B cell (primary cell): ENCODE results near the gene XRCC4. TPM values are rescaled to one million over a fixed set of nuclear protein-coding genes. Genes with fewer than 3 reads are reported as not detected.

Experiments used
- ATAC-seq: fragments of 200-7000 bp; cut with Tn5 transposase; one replicate; pipeline ENCODE4 v1.10.0; 2021; ENCODE audit warnings: low read depth, mild to moderate bottlenecking, moderate number of reproducible peaks, moderate library complexity
- CTCF ChIA-PET: fragments of 350-600 bp; sonication (Branson Sonifier 250); formaldehyde crosslinking; loops from one replicate; lab custom pipeline; 2021; ENCODE audit warnings: antibody characterized with exemption, inconsistent platforms; lab: Charles Lee
- POLR2A ChIA-PET: fragments of 350-600 bp; sonication (Branson Sonifier 250); formaldehyde crosslinking; loops from one replicate; lab custom pipeline; 2021; ENCODE audit warnings: antibody characterized with exemption; lab: Charles Lee
- DNase-seq: peaks from one replicate; pipeline ENCODE4 v3.0.0; 2013
- H2AFZ ChIP-seq: 2 replicates; pipeline ENCODE4 v1.6.1; 2012; ENCODE audit warnings: mild to moderate bottlenecking, low read depth, low read length; ENCODE audit not compliant: insufficient read depth, poor library complexity, severe bottlenecking
- H3K27ac ChIP-seq, 2 donors: 1 replicate in 1 of 2; 2 replicates in 1 of 2; pipeline ENCODE4 v1.5.1; 2012 to 2013; ENCODE audit warnings: low read length in 2 of 2, mild to moderate bottlenecking in 2 of 2, moderate library complexity in 1 of 2
- H3K27me3 ChIP-seq, 4 experiments: fragments of 200-600 bp in 1 of 4; sonication (generic) in 1 of 4; replicated peaks in 1 of 4; 1 replicate in 2 of 4; 2 replicates in 2 of 4; pipeline versions ENCODE4 v1.6.1 to v1.7.0; 2013 to 2016; ENCODE audit warnings: low read length in 3 of 4, mild to moderate bottlenecking in 2 of 4, mixed read lengths in 1 of 4, moderate library complexity in 1 of 4; ENCODE audit not compliant: insufficient read depth in 4 of 4, control insufficient read depth in 3 of 4; ENCODE audit errors: control extremely low read depth in 1 of 4
- H3K36me3 ChIP-seq, 2 experiments: replicated peaks in 1 of 2; 1 replicate in 1 of 2; 2 replicates in 1 of 2; pipeline versions ENCODE4 v1.6.1 to v1.7.1; 2013; ENCODE audit warnings: low read length in 1 of 2; ENCODE audit not compliant: insufficient read depth in 2 of 2, control insufficient read depth in 1 of 2; ENCODE audit errors: control extremely low read depth in 1 of 2, extremely low read depth in 1 of 2
- H3K4me1 ChIP-seq, 2 donors: fragments of 200-600 bp in 1 of 2; sonication (generic) in 1 of 2; 1 replicate in 1 of 2; 2 replicates in 1 of 2; pipeline versions ENCODE4 v1.5.1 to v1.6.1; 2013 to 2017; ENCODE audit warnings: low read length in 2 of 2; ENCODE audit not compliant: control insufficient read depth in 2 of 2, insufficient read depth in 2 of 2
- H3K4me2 ChIP-seq: replicated peaks from 2 replicates; pipeline ENCODE3; 2012; ENCODE audit warnings: mild to moderate bottlenecking, low read depth, low read length; ENCODE audit not compliant: poor library complexity, severe bottlenecking
- H3K4me3 ChIP-seq, 5 experiments: fragments of 200-600 bp in 1 of 5; sonication (generic) in 1 of 5; 1 replicate in 3 of 5; 2 replicates in 2 of 5; pipeline versions ENCODE4 v1.5.1 to v1.7.0; 2011 to 2016; ENCODE audit warnings: low read length in 4 of 5, mild to moderate bottlenecking in 4 of 5, low read depth in 2 of 5, control low read depth in 1 of 5, moderate library complexity in 1 of 5; ENCODE audit not compliant: insufficient read depth in 1 of 5; ENCODE audit errors: control extremely low read depth in 1 of 5, extremely low read depth in 1 of 5
- H3K79me2 ChIP-seq: fragments of 200-600 bp; sonication (generic); one replicate; pipeline ENCODE4 v1.6.0; 2016; ENCODE audit warnings: low read length; ENCODE audit not compliant: control insufficient read depth, insufficient read depth
- H3K9ac ChIP-seq: fragments of 200-600 bp; sonication (generic); 2 replicates; pipeline ENCODE4 v1.6.1; 2017; ENCODE audit warnings: mild to moderate bottlenecking, low read length, moderate library complexity
- H3K9me3 ChIP-seq, 3 donors: one replicate each; pipeline versions ENCODE4 v1.6.1 to v1.7.1; 2013; ENCODE audit warnings: low read length in 2 of 3; ENCODE audit not compliant: control insufficient read depth in 2 of 3, insufficient read depth in 1 of 3; ENCODE audit errors: control extremely low read depth in 1 of 3
- H4K20me1 ChIP-seq: 2 replicates; pipeline ENCODE4 v1.6.0; 2012; ENCODE audit warnings: mild to moderate bottlenecking, low read length; ENCODE audit not compliant: insufficient read depth, control insufficient read depth, poor library complexity, severe bottlenecking
- H3K27ac Mint-ChIP-seq: one replicate; pipeline ENCODE4 v1.8.0; 2021; ENCODE audit warnings: mixed read lengths
- H3K27me3 Mint-ChIP-seq: one replicate; pipeline ENCODE4 v1.8.0; 2021; ENCODE audit warnings: mixed read lengths
- H3K4me1 Mint-ChIP-seq: one replicate; pipeline ENCODE4 v1.8.0; 2021; ENCODE audit warnings: mixed read lengths
- H3K4me3 Mint-ChIP-seq: one replicate; pipeline ENCODE4 v1.8.0; 2021; ENCODE audit warnings: mixed read lengths
- H3K9me3 Mint-ChIP-seq: one replicate; pipeline ENCODE4 v1.8.0; 2022; ENCODE audit warnings: mixed read lengths; ENCODE audit not compliant: insufficient read depth
- CTCF ChIP-seq: fragments of 200-600 bp; IDR thresholded peaks from one replicate; pipeline ENCODE4 v1.8.0; 2022; ENCODE audit warnings: antibody characterized with exemption, mild to moderate bottlenecking
- EZH2 ChIP-seq: IDR thresholded peaks from 2 replicates; pipeline ENCODE4 v1.6.1; 2012; ENCODE audit warnings: borderline replicate concordance, low read depth, mild to moderate bottlenecking, moderate library complexity, low read length; ENCODE audit not compliant: insufficient read depth, poor library complexity, severe bottlenecking
- WGBS: methylation state at CpG from one replicate; pipeline ENCODE4 v1.1.5; 2013; ENCODE audit warnings: missing lambda C conversion rate; ENCODE audit not compliant: insufficient coverage; 5-methylcytosine and 5-hydroxymethylcytosine counted together
- intact Hi-C: fragments of 100-400 bp; cut with micrococcal nuclease; formaldehyde crosslinking; loops from one replicate; pipeline ENCODE4 v1.10.0; 2022
- polyA plus RNA-seq: library from polyadenylated mRNA; depleted of rRNA; stranded (reverse); fragments of >200 nt; gene quantifications from 2 replicates; pipeline ENCODE4 v1.2.3, GENCODE V29; 2012
- total RNA-seq, 2 donors: library from RNA; stranded (reverse); fragments of 120-200 nt in 1 of 2; gene quantifications; 1 replicate in 1 of 2; 2 replicates in 1 of 2; pipeline versions ENCODE4 v1.2.3 to v1.2.4, GENCODE V29; 2013 to 2022

The XRCC4 gene
- total and polyA plus RNA-seq, 2 donors (not counting 1 experiment from before 2014, with no cell fraction given), result 1.3 to 7.7 TPM

GRCh38 chr5:83197326-83197967 lies 120.1 kb downstream of the XRCC4 start:
- Histone ChIP-seq H3K36me3 (no peaks in the 10 kb centered on the region), H3K4me2 (no peak overlapping the region), H2AFZ (no peak overlapping the region), H3K9me3 (no peaks in the 10 kb centered on the region), H4K20me1 (no peaks in the 10 kb centered on the region), H3K27me3 (no peaks in the 10 kb centered on the region), H3K4me1 (no peaks in the 10 kb centered on the region), H3K9ac (no peak overlapping the region), H3K79me2 (no peaks in the 10 kb centered on the region), H3K4me3 (no peak overlapping the region), H3K27ac (no peak overlapping the region)
- H3K4me3 Mint-ChIP-seq, result no peak overlapping the region
- POLR2A ChIA-PET, result no interaction called here
- no peak for DNase-seq
- CTCF ChIA-PET, result no interaction called here
- no peaks in the 10 kb centered on the region for H3K9me3 Mint-ChIP-seq
- no peaks in the 10 kb centered on the region for H3K27me3 Mint-ChIP-seq
- intact Hi-C loops, result no loop called here
- no peak overlapping the region for H3K27ac Mint-ChIP-seq
- no peaks in the 10 kb centered on the region for H3K4me1 Mint-ChIP-seq
- TF ChIP-seq EZH2, result no peak
- no peak for TF ChIP-seq CTCF
- no peak for ATAC-seq
- WGBS, result no CpG with 5 or more reads among the region's 2 CpGs

GRCh38 chr5:83199126-83199525 lies 121.8 kb downstream of the XRCC4 start:
- no peaks in the 10 kb centered on the region for H3K4me1 ChIP-seq
- H3K79me2 ChIP-seq, result no peaks in the 10 kb centered on the region
- Mint-ChIP-seq H3K27ac (no peak overlapping the region), H3K4me1 (no peaks in the 10 kb centered on the region), H3K9me3 (no peaks in the 10 kb centered on the region), H3K27me3 (no peaks in the 10 kb centered on the region), H3K4me3 (no peak overlapping the region)
- POLR2A ChIA-PET, result no interaction called here
- DNase-seq, result no peak
- no peak overlapping the region for H3K4me3 ChIP-seq
- no peaks in the 10 kb centered on the region for H3K9me3 ChIP-seq
- no peaks in the 10 kb centered on the region for H4K20me1 ChIP-seq
- CTCF ChIA-PET, result no interaction called here
- no peak overlapping the region for H3K4me2 ChIP-seq
- H3K27me3 ChIP-seq, result no peaks in the 10 kb centered on the region
- H2AFZ ChIP-seq, result no peak overlapping the region
- no peak for ATAC-seq
- intact Hi-C loops, result no loop called here
- no peaks in the 10 kb centered on the region for H3K36me3 ChIP-seq
- 100% methylated on average over 4 of the region's 5 CpGs for WGBS
- TF ChIP-seq CTCF, result no peak
- no peak for TF ChIP-seq EZH2
- H3K27ac ChIP-seq, result no peak overlapping the region
- H3K9ac ChIP-seq, result no peak overlapping the region
